ENCODE results near the gene KIAA1755.

KIAA1755 gene

GRCh38 chr20:38197217-38197616, 63.3 kb downstream of the KIAA1755 start:
- no peak for TF ChIP-seq CTCF (IDR thresholded peaks at IDR 0.05; ENCODE audit: low read depth, low read length)
- in situ Hi-C loops (cut with HindIII; ENCODE audit: low sequenced_read_pairs), result no loop called here
- DNase-seq (ENCODE audit: low read depth, low spot score), result no peak
- H3K4me3 ChIP-seq (ENCODE audit: low read depth, low read length), result no peak overlapping the region

DNA sequence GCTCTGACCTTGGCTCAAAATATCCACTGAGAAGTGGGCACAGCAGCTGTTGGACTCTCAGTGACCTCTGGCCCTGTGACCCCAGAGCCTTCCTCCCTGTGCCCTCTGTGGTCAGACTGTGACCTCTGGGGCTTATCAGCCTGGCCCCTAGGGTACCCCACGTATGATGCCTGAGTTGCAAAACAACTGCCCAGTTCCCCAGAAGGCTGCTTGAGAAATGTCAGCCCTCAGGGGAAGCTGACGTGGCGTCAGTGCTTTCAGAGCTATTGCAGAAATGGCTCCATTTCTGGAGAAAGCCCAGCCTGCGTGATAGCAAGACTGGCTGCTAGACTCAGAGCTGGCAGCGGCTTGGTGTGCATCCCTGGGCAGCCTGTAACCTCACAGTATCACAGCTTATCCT, 63.9 kb downstream of the KIAA1755 start:
- in situ Hi-C loops (cut with HindIII; ENCODE audit: low sequenced_read_pairs), result no loop called here
- TF ChIP-seq CTCF (IDR thresholded peaks at IDR 0.05; ENCODE audit: low read depth, low read length), result no peak
- H3K4me3 ChIP-seq (ENCODE audit: low read depth, low read length), result no peak overlapping the region
- DNase-seq (ENCODE audit: low read depth, low spot score), result no peak

DNA sequence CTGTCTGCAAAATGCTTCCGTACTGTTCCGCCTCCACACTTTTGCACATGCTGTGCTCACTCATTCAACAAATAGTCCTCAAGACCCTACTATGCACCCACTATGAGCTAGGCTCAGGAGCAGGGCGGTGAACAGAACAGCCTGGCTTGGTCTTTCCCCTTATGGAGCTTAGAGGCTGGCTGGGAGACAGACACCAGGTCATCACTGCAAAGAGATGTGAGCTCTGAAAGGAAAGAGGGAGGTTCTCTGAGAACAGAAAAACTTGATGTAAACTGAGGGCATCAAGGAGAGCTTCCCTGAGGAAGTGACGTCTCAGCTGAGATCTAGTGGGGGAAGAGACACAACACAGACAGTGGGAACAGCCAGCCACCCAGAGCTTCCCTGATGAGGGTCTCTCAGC, 64.5 kb downstream of the KIAA1755 start:
- TF ChIP-seq CTCF (IDR thresholded peaks at IDR 0.05; ENCODE audit: low read depth, low read length), result no peak
- in situ Hi-C loops (cut with HindIII; ENCODE audit: low sequenced_read_pairs), result no loop called here
- H3K4me3 ChIP-seq (ENCODE audit: low read depth, low read length), result no peak overlapping the region
- DNase-seq (ENCODE audit: low read depth, low spot score), result no peak

- no peak overlapping the region for H3K4me3 ChIP-seq (ENCODE audit: low read depth, low read length)
- no peak for DNase-seq (ENCODE audit: low read depth, low spot score)
- in situ Hi-C loops (cut with HindIII; ENCODE audit: low sequenced_read_pairs), result no loop called here
- no peak for TF ChIP-seq CTCF (IDR thresholded peaks at IDR 0.05; ENCODE audit: low read depth, low read length)
These were observed 65.0 kb downstream of the KIAA1755 start for GRCh38 chr20:38195521-38195920.

DNA sequence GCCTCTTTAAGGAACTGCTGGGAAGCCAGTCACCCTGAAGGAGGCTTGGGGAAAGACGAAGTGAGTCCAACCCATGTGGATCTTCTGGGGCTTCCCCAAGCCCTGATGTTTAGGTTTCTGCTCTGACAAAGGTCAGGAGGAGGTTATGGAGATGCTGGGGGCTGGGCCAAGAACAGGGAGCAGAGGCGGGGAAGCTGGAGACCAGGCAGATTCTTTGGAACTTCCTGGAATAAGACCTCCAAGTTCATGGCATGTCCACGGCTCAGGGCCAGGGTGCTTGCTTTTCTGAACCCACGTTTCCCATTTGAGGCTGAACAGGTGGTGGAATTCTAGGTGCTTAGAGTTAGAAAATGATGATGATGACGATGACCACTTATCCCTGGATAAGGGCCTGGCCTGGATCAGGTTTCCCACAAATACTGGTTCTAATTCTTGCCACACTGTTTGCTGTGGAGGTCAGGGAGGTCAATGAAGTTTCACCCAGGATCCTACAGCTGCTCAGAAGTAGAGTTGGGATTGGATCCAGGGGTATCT, 65.5 kb downstream of the KIAA1755 start:
- H3K4me3 ChIP-seq (ENCODE audit: low read depth, low read length), result no peak overlapping the region
- in situ Hi-C loops (cut with HindIII; ENCODE audit: low sequenced_read_pairs), result no loop called here
- TF ChIP-seq CTCF (IDR thresholded peaks at IDR 0.05; ENCODE audit: low read depth, low read length), result no peak
- no peak for DNase-seq (ENCODE audit: low read depth, low spot score)

- H3K4me3 ChIP-seq (ENCODE audit: low read depth, low read length), result no peak overlapping the region
- in situ Hi-C loops (cut with HindIII; ENCODE audit: low sequenced_read_pairs), result no loop called here
- no peak for DNase-seq (ENCODE audit: low read depth, low spot score)
- TF ChIP-seq CTCF (IDR thresholded peaks at IDR 0.05; ENCODE audit: low read depth, low read length), result no peak
These were observed 66.9 kb downstream of the KIAA1755 start for GRCh38 chr20:38193586-38194105.

Data from astrocyte of the spinal cord (primary cell).